IMR-90 (cell line): ENCODE measurements around the gene ACSL1. TPM values are rescaled to one million over a fixed set of nuclear protein-coding genes. Genes with fewer than 3 reads are reported as not detected.

Experiments used
- ATAC-seq: fragments of 200-7000 bp; cut with Tn5 transposase; 2 replicates; pipeline ENCODE4 v1.9.1; 2020; ENCODE audit warnings: low read depth, mild to moderate bottlenecking, moderate library complexity
- BruUV-seq: library from RNA; stranded (reverse); fragments of 400-500 nt; replicated peaks from 2 replicates; lab custom pipeline; 2021; lab: Mats Ljungman, UMichigan
- CTCF ChIA-PET: fragments of 300-600 bp; formaldehyde crosslinking; extraction: SDS; loops from one replicate; lab custom pipeline; 2021; ENCODE audit warnings: antibody characterized with exemption; lab: Yijun Ruan, JAX
- POLR2A ChIA-PET: fragments of 300-600 bp; sonication (Branson Sonifier 250); formaldehyde crosslinking; loops from one replicate; lab custom pipeline; 2022; ENCODE audit warnings: antibody characterized with exemption; ENCODE audit not compliant: unreplicated experiment; lab: Charles Lee
- DNase-seq: peaks from one replicate; pipeline ENCODE4 v3.0.0; 2013
- H2AFZ ChIP-seq: replicated peaks from 2 replicates; pipeline ENCODE3; 2013; ENCODE audit warnings: low read length, mild to moderate bottlenecking; ENCODE audit not compliant: poor library complexity
- H2AK5ac ChIP-seq: 2 replicates; pipeline ENCODE4 v1.6.1; 2013; ENCODE audit warnings: low read depth, low read length, inconsistent platforms
- H2AK9ac ChIP-seq: replicated peaks from 2 replicates; pipeline ENCODE3; 2013; ENCODE audit warnings: mild to moderate bottlenecking, low read depth, low read length, moderate library complexity; ENCODE audit not compliant: poor library complexity
- H2BK120ac ChIP-seq: 2 replicates; pipeline ENCODE4 v1.6.1; 2013; ENCODE audit warnings: low read depth, low read length, inconsistent platforms
- H2BK15ac ChIP-seq: 3 replicates; pipeline ENCODE4 v1.6.1; 2013; ENCODE audit warnings: low read depth, low read length, inconsistent platforms
- H2BK20ac ChIP-seq: 2 replicates; pipeline ENCODE4 v1.6.1; 2013; ENCODE audit warnings: low read depth, mild to moderate bottlenecking, inconsistent platforms, low read length, moderate library complexity
- H2BK5ac ChIP-seq: 2 replicates; pipeline ENCODE4 v1.6.1; 2013; ENCODE audit warnings: mild to moderate bottlenecking, low read depth, low read length, inconsistent platforms; ENCODE audit not compliant: poor library complexity, severe bottlenecking
- H3K14ac ChIP-seq: replicated peaks from 2 replicates; pipeline ENCODE4 v1.6.1; 2013; ENCODE audit warnings: low read depth, low read length, inconsistent platforms
- H3K18ac ChIP-seq: 2 replicates; pipeline ENCODE4 v1.6.1; 2013; ENCODE audit warnings: low read depth, low read length, control low read depth
- H3K23ac ChIP-seq: 2 replicates; pipeline ENCODE4 v1.6.1; 2013; ENCODE audit warnings: low read depth, low read length, inconsistent platforms
- H3K27ac ChIP-seq: 2 replicates; pipeline ENCODE4 v1.5.1; 2013; ENCODE audit warnings: mild to moderate bottlenecking, control low read depth, low read length; ENCODE audit not compliant: insufficient read depth
- H3K27me3 ChIP-seq: 2 replicates; pipeline ENCODE4 v1.6.1; 2013; ENCODE audit warnings: low read length; ENCODE audit not compliant: control insufficient read depth, insufficient read depth
- H3K36me3 ChIP-seq: 2 replicates; pipeline ENCODE4 v1.6.1; 2013; ENCODE audit warnings: low read length, mixed read lengths; ENCODE audit not compliant: control insufficient read depth, insufficient read depth
- H3K4ac ChIP-seq: 2 replicates; pipeline ENCODE4 v1.6.1; 2013; ENCODE audit warnings: low read depth, low read length, inconsistent platforms
- H3K4me1 ChIP-seq: 2 replicates; pipeline ENCODE4 v1.6.1; 2013; ENCODE audit warnings: low read length, mixed read lengths; ENCODE audit not compliant: control insufficient read depth, insufficient read depth
- H3K4me2 ChIP-seq: 2 replicates; pipeline ENCODE4 v1.6.1; 2013; ENCODE audit warnings: low read depth, mild to moderate bottlenecking, control low read depth, low read length, moderate library complexity
- H3K4me3 ChIP-seq: 2 replicates; pipeline ENCODE4 v1.5.1; 2013; ENCODE audit warnings: low read depth, mild to moderate bottlenecking, control low read depth, low read length, moderate library complexity; ENCODE audit not compliant: insufficient read depth
- H3K56ac ChIP-seq: 2 replicates; pipeline ENCODE4 v1.6.1; 2013; ENCODE audit warnings: low read length, inconsistent platforms; ENCODE audit not compliant: insufficient read depth; ENCODE audit errors: extremely low read depth
- H3K79me1 ChIP-seq, 2 experiments: 2 replicates each; pipeline ENCODE4 v1.6.1; 2013; ENCODE audit warnings: low read length in 2 of 2, inconsistent platforms in 1 of 2, low read depth in 1 of 2
- H3K9ac ChIP-seq: 2 replicates; pipeline ENCODE4 v1.6.1; 2013; ENCODE audit warnings: low read depth, low read length, control low read depth
- H3K9me1 ChIP-seq: 2 replicates; pipeline ENCODE4 v1.6.1; 2013; ENCODE audit warnings: low read length, inconsistent platforms; ENCODE audit not compliant: insufficient read depth
- H3K9me3 ChIP-seq: 2 replicates; pipeline ENCODE4 v1.6.1; 2013; ENCODE audit warnings: low read length; ENCODE audit not compliant: control insufficient read depth, insufficient read depth
- H4K20me1 ChIP-seq: 2 replicates; pipeline ENCODE4 v1.6.1; 2013; ENCODE audit warnings: low read length, inconsistent platforms; ENCODE audit not compliant: insufficient read depth
- H4K5ac ChIP-seq: 2 replicates; pipeline ENCODE4 v1.6.1; 2013; ENCODE audit warnings: mild to moderate bottlenecking, low read depth, low read length, control low read depth
- H4K8ac ChIP-seq, 2 experiments: 2 replicates each; pipeline ENCODE4 v1.6.1; 2013; ENCODE audit warnings: low read depth in 2 of 2, low read length in 2 of 2, control low read depth in 1 of 2, inconsistent platforms in 1 of 2
- H4K91ac ChIP-seq: 2 replicates; pipeline ENCODE4 v1.6.1; 2013; ENCODE audit warnings: low read depth, low read length, inconsistent platforms; ENCODE audit not compliant: insufficient read depth
- ELK1 ChIP-seq: fragments of 150-350 bp; IDR thresholded peaks from 2 replicates; pipeline ENCODE4 v1.6.1; 2016; ENCODE audit warnings: low read depth, mild to moderate bottlenecking, low read length, moderate library complexity, borderline replicate concordance
- MAFK ChIP-seq: IDR thresholded peaks from 2 replicates; pipeline ENCODE4 v1.6.1; 2012; ENCODE audit warnings: low read depth, low read length, improper control_type of control experiment
- POLR2A ChIP-seq: IDR thresholded peaks from 2 replicates; pipeline ENCODE4 v1.6.1; 2012; ENCODE audit warnings: mild to moderate bottlenecking, low read depth, low read length
- SMC3 ChIP-seq: fragments of 150-350 bp; IDR thresholded peaks from 2 replicates; pipeline ENCODE4 v1.6.1; 2016; ENCODE audit warnings: low read depth, mild to moderate bottlenecking, antibody characterized with exemption, low read length, moderate library complexity
- WGBS, 2 experiments: methylation state at CpG; one replicate each; pipeline versions ENCODE4 v1.1.5 to v1.1.7; 2013; ENCODE audit warnings: missing lambda C conversion rate in 2 of 2; ENCODE audit not compliant: insufficient read length in 1 of 2; ENCODE audit errors: extremely low coverage in 2 of 2; 5-methylcytosine and 5-hydroxymethylcytosine counted together
- dilution Hi-C: fragments of 300-500 bp; cut with HindIII; formaldehyde crosslinking; loops from one replicate; pipeline ENCODE4 v1.14.3; 2018; ENCODE audit warnings: low sequenced_read_pairs; ENCODE audit not compliant: unreplicated experiment
- in situ Hi-C: fragments of 300-500 bp; cut with MboI; formaldehyde crosslinking; loops from 3 replicates; pipeline ENCODE4 v1.14.3; 2019; ENCODE audit warnings: low sequenced_read_pairs, inconsistent platforms, mixed read lengths
- intact Hi-C: fragments of 100-400 bp; cut with micrococcal nuclease; formaldehyde crosslinking; loops from 2 replicates; pipeline ENCODE4 v1.10.0; 2022
- polyA plus RNA-seq, 3 experiments: library from polyadenylated mRNA; depleted of rRNA; stranded (reverse); fragments of >200 nt; gene quantifications; 2 replicates each; pipeline ENCODE4 v1.2.3, GENCODE V29; 2012; ENCODE audit warnings: low replicate concordance in 1 of 3
- total RNA-seq: library from RNA; depleted of rRNA; stranded (reverse); fragments of >200 nt; gene quantifications from 2 replicates; pipeline ENCODE4 v1.2.3, GENCODE V29; 2012

The ACSL1 gene
- total and polyA plus RNA-seq, 2 of the 4 experiments (the other 2 are of a cell fraction) = 14.4 to 26.0 TPM

- no peak overlapping the region for H3K27ac ChIP-seq
- ATAC-seq = no peak
- H3K4me2 ChIP-seq = no peak overlapping the region
- H2BK20ac ChIP-seq = no peak overlapping the region
- no peak overlapping the region for H3K23ac ChIP-seq
- CTCF ChIA-PET = no interaction called here
- no peak overlapping the region for H3K4me3 ChIP-seq
- no peak overlapping the region for H2AK5ac ChIP-seq
- no peak overlapping the region for H2AK9ac ChIP-seq
- no peaks in the 10 kb centered on the region; the same call in 1 of the 2 replicates for H3K9me1 ChIP-seq
- no CpG with 5 or more reads among the region's 3 CpGs for WGBS, 2 experiments
- H2BK120ac ChIP-seq = no peak overlapping the region
- peaks cover 16% of the 10 kb centered on the region for H3K27me3 ChIP-seq
- no peak overlapping the region for H4K8ac ChIP-seq
- H4K5ac ChIP-seq = no peak overlapping the region
- no peaks in the 10 kb centered on the region for H3K79me1 ChIP-seq
- TF ChIP-seq POLR2A (no peak), ELK1 (no peak), SMC3 (no peak), MAFK (no peak)
- no peak overlapping the region for H3K18ac ChIP-seq
- no peak overlapping the region for H3K14ac ChIP-seq
- no peak overlapping the region for H2AFZ ChIP-seq
- no peak overlapping the region for H4K91ac ChIP-seq
- no peak overlapping the region for H2BK15ac ChIP-seq
- no peak overlapping the region for H3K4ac ChIP-seq
- no peak overlapping the region for H2BK5ac ChIP-seq
- H3K36me3 ChIP-seq = no peaks in the 10 kb centered on the region
- no TSS peak for BruUV-seq
- DNase-seq = no peak
- no peaks in the 10 kb centered on the region for H3K9me3 ChIP-seq
- in situ Hi-C loops (no loop called here), dilution Hi-C loops (no loop called here), intact Hi-C loops (no loop called here)
- peaks cover 2% of the 10 kb centered on the region; the same call in 1 of the 2 replicates for H3K4me1 ChIP-seq
- H3K9ac ChIP-seq = no peak overlapping the region
- H3K56ac ChIP-seq = no peak overlapping the region
- no peaks in the 10 kb centered on the region for H4K20me1 ChIP-seq
- POLR2A ChIA-PET = no interaction called here
These were observed 24.2 kb upstream of the ACSL1 start for GRCh38 chr4:184850018-184850417.
